Measurements from ENCODE around the gene FITM2. TPM values are rescaled to one million over a fixed set of nuclear protein-coding genes. Genes with fewer than 3 reads are reported as not detected.
"Not testable (repeated sequence)": the region's sequence is repeated elsewhere in the genome, so short reads cannot be mapped to it uniquely, and the experiment has no call there.

FITM2 gene
- total RNA-seq, 1 donor = 1.6 TPM

DNA sequence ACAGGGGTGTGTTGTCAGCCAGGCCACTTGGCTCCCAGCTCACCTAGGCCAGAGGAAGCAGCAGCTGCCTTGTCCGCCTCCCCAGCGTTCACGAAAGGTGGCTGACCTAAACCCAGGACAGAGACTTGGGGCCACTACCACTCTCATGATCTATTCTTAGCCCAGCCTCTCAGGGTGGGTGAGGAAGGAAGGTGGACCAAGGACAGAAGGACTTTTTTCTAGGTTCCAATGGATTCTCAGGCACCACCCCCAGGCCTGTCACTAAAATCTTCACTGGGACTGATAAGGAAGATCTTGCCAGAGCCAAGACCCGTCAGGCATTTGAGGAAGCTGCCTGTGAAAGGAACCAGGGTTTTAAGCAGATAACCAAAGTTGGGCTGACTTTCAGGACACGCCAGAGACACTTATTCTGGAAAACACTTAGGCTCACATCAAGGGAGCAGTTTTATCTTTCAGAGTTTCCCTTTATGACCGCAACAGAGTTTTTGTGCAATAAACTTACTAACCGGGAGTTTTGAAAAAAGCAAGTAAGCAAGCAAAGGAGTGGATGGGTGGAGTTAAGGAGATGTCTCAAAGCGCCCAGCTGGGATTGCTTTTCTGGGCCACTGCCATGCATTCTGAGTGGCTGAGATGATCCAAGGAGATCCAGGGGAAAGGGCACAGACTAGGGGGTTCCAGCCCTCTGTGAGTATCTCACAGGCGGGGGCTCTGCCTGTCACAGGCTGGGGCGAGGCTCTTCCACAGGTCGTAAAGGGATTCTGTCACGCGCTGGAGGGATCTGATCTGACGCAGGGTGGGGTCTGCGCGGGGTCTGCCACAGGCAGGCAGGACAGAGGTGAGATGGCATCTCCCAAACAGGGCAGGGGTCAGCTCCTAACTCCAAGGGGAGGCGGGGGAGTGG, 989 bp downstream of the FITM2 start:
- H3K4me3 ChIP-seq (ENCODE audit: low read length) = peak overlapping the region; percentile 90
- no peaks in the 10 kb centered on the region for H3K9me3 ChIP-seq (ENCODE audit: low read depth, low read length)
- H3K27me3 ChIP-seq (ENCODE audit: insufficient read depth, low read length) = no peaks in the 10 kb centered on the region

DNA sequence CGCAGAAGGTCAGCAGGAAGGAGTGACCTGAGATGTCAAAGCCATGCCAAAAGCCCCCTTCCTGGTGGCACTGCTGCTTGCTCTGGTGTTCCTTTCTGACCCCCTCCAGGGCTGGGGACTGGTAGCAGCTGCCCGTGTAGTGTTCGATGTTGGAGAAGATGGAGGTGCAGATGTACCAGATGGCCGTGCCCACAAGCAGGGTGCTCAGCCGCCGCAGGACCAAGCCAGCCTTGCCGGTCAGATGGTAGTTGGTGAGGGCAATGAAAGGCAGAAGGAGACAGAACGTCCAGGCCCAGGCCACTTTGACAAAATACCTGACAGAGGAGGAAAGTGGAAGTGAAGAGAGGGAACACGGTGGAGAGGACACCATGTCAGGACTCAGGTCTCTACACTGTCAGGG, 4.1 kb downstream of the FITM2 start:
- Histone ChIP-seq H3K27me3 (ENCODE audit: insufficient read depth, low read length) (no peaks in the 10 kb centered on the region), H3K4me3 (ENCODE audit: low read length) (no peak overlapping the region), H3K9me3 (ENCODE audit: low read depth, low read length) (no peaks in the 10 kb centered on the region), H3K4me1 (ENCODE audit: insufficient read depth, low read length) (peaks cover 18% of the 10 kb centered on the region)

More for the DNA sequence above, 989 bp downstream of the FITM2 start:
- peaks cover 18% of the 10 kb centered on the region for H3K4me1 ChIP-seq (ENCODE audit: insufficient read depth, low read length)

DNA sequence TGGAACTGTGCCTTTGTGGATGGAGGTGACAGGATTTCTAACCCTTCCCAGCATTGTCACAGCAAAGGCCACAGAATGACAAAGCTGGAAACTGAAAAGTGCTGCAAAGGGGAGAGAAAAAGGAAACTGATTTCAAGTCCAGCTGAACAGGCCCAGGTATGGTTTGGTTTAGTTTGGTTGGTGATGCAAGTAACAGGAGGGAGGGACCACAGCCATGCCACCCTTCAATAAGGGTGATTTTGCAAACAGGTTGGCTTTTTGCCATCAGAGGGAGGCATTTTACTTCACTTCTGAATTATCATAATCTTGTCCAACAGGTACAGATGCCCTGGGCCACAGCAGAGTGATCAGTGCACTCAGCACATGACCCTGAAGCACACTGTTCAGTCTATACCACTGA, 6.6 kb downstream of the FITM2 start:
- H3K27me3 ChIP-seq (ENCODE audit: insufficient read depth, low read length) = no peaks in the 10 kb centered on the region
- no peak overlapping the region for H3K4me3 ChIP-seq (ENCODE audit: low read length)
- H3K9me3 ChIP-seq (ENCODE audit: low read depth, low read length) = no peaks in the 10 kb centered on the region
- no peaks in the 10 kb centered on the region for H3K4me1 ChIP-seq (ENCODE audit: insufficient read depth, low read length)

DNA sequence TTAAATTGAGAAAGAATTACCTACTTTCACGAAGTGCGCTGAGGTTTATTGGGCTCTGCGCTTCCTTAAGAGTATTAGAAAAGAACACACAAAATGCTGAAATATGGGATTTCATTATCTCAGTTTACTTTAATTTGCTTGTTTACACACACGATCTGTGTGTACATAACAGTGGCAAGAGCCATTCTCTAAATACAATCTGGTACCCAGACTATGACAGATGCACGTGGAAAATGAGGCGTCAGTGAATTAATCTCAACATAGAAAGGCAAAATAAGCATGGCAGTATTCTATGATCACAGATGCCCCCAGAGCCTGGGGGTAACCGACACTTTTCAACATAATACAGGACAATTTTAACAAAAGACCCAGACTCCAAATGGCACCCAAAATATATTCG, 8.3 kb downstream of the FITM2 start:
- Histone ChIP-seq H3K27me3 (ENCODE audit: insufficient read depth, low read length) (no peaks in the 10 kb centered on the region), H3K4me1 (ENCODE audit: insufficient read depth, low read length) (no peaks in the 10 kb centered on the region), H3K4me3 (ENCODE audit: low read length) (no peak overlapping the region)

DNA sequence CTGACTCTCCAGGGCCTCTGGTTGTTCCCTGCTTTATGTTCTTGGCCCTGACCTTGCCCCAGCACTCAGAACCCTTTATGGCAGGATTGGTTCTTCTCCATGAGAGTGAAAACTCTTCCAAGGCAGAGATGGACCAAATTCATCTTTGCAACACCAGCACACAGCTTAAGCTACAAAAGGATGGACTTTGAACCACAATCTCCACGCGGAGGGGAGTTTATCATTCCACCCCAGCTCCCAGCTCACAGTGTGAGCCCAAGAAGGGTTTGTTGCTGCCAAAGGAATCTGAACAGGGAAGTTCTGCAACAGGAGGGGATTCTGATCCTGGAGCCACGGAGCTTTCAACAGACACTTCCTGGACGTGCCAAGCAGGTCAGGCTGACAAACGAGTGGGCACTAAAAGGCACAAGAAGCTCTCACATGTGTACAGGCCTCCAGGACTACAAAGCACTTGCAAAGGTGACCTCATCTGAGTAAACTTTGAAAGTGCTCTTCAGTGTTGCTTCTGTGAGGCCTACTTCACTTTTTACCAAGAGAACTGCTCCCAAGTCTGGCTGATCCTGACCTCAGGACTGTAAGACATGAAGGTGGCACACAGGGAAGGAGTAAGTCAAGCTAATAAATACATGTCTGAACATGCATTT, 8.9 kb downstream of the FITM2 start:
- Histone ChIP-seq H3K27me3 (ENCODE audit: insufficient read depth, low read length) (no peaks in the 10 kb centered on the region), H3K9me3 (ENCODE audit: low read depth, low read length) (no peaks in the 10 kb centered on the region), H3K4me1 (ENCODE audit: insufficient read depth, low read length) (no peaks in the 10 kb centered on the region), H3K4me3 (ENCODE audit: low read length) (no peak overlapping the region)

More for the DNA sequence above, 8.3 kb downstream of the FITM2 start:
- no peaks in the 10 kb centered on the region for H3K9me3 ChIP-seq (ENCODE audit: low read depth, low read length)

DNA sequence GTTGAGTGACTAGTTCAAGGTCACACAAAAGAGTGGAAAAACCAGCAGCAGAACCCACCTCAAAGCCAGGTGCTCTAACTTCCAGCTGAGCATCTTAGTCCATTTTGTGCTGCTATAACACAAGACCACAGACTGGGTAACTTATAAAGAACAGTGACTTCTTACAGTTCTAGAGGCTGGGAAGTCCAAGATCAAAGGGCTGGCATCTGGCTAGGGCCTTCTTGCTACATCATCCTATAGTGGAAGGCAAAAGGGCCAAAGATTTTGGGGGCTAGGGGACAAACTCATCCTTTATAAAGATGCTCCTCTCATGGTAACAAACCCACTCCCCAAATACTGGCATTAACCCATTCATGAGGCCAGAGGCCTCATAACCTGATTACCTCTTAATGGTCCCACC, 9.7 kb downstream of the FITM2 start:
- no peak overlapping the region for H3K4me3 ChIP-seq (ENCODE audit: low read length)
- H3K4me1 ChIP-seq (ENCODE audit: insufficient read depth, low read length) = no peaks in the 10 kb centered on the region
- no peaks in the 10 kb centered on the region for H3K27me3 ChIP-seq (ENCODE audit: insufficient read depth, low read length)
- H3K9me3 ChIP-seq (ENCODE audit: low read depth, low read length) = no peaks in the 10 kb centered on the region

DNA sequence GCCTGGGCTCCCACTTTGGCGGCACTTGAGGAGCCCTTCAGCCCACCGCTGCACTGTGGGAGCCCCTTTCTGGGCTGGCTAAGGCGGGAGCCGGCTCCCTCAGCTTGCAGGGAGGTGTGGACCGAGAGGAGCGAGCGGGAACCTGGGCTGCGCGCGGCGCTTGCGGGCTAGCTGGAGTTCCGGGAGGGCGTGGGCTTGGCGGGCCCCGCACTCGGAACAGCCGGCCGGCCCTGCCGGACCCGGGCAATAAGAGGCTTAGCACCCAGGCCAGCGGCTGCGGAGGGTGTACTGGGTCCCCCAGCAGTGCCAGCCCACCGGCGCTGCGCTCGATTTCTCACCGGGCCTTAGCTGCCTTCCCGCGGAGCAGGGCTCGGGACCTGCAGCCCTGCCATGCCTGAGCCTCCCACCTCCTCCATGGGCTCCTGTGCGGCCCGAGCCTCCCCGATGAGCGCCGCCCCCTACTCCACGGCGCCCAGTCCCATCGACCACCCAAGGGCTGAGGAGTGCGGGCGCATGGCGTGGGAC, 11.9 kb downstream of the FITM2 start:
- not testable (repeated sequence) for H3K9me3 ChIP-seq (ENCODE audit: low read depth, low read length); H3K27me3 ChIP-seq (ENCODE audit: insufficient read depth, low read length); H3K4me1 ChIP-seq (ENCODE audit: insufficient read depth, low read length); H3K4me3 ChIP-seq (ENCODE audit: low read length)

DNA sequence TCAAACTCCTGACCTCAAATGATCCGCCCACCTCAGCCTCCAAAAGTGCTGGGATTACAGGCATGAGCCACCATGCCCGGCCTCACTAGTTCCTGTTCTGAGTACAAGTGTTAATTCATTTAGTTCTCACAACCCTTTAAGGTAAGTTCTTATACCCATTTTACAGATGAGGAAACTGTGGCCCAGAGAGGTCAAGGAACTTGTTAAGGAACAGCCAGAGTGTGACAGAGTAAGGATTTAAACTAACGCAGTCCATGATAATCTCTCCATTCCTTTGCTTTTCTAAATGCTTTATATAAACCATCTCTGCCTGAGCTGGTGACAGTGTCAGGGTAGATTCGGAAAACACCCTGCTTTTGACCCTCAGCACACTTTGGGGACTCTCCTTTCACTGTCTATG, 13.3 kb downstream of the FITM2 start:
- no peaks in the 10 kb centered on the region for H3K4me1 ChIP-seq (ENCODE audit: insufficient read depth, low read length)
- H3K4me3 ChIP-seq (ENCODE audit: low read length) = no peak overlapping the region
- H3K27me3 ChIP-seq (ENCODE audit: insufficient read depth, low read length) = no peaks in the 10 kb centered on the region
- no peaks in the 10 kb centered on the region for H3K9me3 ChIP-seq (ENCODE audit: low read depth, low read length)

DNA sequence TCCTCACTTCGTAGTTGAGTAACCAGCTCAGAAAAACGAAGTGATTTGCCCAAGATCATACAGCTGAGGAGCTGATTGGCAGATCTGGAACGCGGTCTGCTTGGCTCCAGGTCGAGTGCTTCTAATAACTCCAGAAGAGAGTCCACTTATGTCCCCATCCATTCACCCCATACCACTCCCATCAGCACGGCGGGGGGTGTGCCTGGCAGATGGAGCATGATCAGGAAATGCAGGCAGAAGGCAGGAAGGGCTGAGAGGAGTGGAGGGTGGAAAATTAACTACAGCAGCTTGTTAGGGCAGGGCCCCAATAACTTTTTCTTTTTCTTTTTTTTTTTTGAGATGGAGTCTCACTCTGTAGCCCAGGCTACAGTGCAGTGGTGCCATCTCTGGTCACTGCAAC, 15.0 kb downstream of the FITM2 start:
- no peaks in the 10 kb centered on the region for H3K27me3 ChIP-seq (ENCODE audit: insufficient read depth, low read length)
- no peaks in the 10 kb centered on the region for H3K9me3 ChIP-seq (ENCODE audit: low read depth, low read length)
- H3K4me3 ChIP-seq (ENCODE audit: low read length) = no peak overlapping the region
- H3K4me1 ChIP-seq (ENCODE audit: insufficient read depth, low read length) = no peaks in the 10 kb centered on the region

DNA sequence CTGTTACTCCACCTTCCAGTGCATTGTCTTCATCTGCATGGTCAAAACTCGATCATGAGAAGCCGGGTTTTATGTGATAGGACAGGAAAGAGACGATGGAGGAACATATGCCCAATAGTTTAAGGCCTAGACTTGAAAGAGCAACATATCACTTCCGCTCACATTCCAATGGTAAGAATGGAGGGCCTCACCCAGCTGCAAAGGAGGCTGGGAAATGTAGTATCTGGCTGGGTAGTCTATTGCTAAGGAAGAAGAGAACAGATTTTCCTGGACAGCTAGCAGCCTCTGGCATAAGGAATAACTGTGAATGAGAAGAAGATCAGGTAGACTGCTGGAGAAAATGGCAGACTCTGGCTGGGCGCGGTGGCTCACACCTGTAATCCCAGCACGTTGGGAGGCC, 19.2 kb downstream of the FITM2 start:
- Histone ChIP-seq H3K27me3 (ENCODE audit: insufficient read depth, low read length) (no peaks in the 10 kb centered on the region), H3K4me1 (ENCODE audit: insufficient read depth, low read length) (no peaks in the 10 kb centered on the region), H3K4me3 (ENCODE audit: low read length) (no peak overlapping the region), H3K9me3 (ENCODE audit: low read depth, low read length) (no peaks in the 10 kb centered on the region)

DNA sequence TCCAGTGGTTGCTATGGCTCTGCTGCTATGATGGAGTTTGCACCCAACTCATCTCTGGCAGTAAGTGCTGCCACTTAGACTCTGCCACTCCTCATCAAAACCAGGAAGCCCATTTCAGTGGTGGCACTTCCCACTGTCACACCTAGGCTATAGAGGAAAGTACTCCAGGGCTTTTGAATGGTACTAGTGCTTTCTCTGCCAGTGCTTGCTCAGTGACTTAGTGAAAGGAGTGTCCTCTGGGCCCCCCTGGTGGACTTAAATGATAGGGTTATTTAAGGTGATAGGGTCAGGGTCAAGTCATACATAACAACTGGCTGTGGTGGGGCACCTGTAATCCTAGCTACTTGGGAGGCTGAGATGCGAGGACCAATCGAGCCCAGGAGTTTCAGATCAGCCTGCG, 22.8 kb downstream of the FITM2 start:
- Histone ChIP-seq H3K4me1 (ENCODE audit: insufficient read depth, low read length) (no peaks in the 10 kb centered on the region), H3K27me3 (ENCODE audit: insufficient read depth, low read length) (no peaks in the 10 kb centered on the region), H3K4me3 (ENCODE audit: low read length) (no peak overlapping the region), H3K9me3 (ENCODE audit: low read depth, low read length) (no peaks in the 10 kb centered on the region)

DNA sequence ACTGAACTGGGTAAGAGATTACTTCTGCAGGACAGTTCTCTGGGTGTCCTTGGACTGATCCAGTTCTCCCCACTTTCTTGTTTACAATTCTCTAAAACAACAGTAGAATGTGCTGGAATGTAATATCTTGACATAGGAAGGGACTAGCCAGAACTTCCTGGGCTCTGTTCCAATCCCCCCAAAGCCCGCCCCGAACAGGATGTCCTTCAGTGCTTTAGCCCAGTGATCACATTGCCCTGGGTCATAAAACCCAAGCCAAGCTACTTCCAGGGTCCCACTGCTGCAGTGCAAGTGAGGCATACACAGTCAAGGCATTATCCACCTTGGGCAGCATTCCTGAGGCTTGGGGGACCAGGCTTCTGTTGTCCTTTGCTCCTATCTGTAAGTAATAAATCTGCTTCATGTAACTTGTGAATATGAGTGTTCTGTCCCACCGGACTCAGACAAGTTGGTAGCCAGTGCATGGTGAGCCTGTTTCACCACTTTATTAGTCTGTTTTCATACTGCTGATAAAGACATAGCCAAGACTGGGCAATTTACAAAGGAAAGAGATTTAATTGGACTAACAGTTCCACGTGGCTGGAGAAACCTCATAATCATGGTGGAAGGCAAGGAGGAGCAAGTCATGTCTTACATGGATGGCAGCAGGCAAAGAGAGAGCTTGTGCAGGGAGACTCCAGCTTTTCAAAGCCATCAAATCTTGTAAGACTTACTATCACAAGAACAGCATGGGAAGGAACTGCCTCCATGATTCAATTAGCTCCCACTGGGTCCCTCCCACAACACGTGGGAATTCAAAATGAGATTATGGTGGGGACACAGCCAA, 23.5 kb downstream of the FITM2 start:
- H3K4me3 ChIP-seq (ENCODE audit: low read length) = no peak overlapping the region
- H3K4me1 ChIP-seq (ENCODE audit: insufficient read depth, low read length) = no peaks in the 10 kb centered on the region
- H3K9me3 ChIP-seq (ENCODE audit: low read depth, low read length) = no peaks in the 10 kb centered on the region
- no peaks in the 10 kb centered on the region for H3K27me3 ChIP-seq (ENCODE audit: insufficient read depth, low read length)

DNA sequence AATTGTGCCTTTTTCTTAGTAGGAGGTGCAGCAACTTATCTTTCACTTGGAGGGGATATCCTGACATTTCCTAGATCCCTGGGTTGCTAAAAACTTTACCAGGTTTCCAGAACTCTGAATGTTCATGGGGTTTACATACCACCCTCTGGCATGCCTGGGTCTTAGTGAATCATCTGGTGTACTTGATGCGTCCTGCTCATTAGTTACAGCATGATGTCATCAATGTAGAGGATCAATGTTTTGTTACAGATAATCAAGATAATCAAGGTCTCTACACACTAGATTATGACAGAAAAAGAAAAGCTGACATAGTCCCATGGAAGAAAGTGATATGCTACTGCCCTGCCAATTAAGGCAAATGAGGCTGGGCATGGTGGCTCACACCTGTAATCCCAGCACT, 27.0 kb downstream of the FITM2 start:
- Histone ChIP-seq H3K9me3 (ENCODE audit: low read depth, low read length) (no peaks in the 10 kb centered on the region), H3K27me3 (ENCODE audit: insufficient read depth, low read length) (no peaks in the 10 kb centered on the region), H3K4me3 (ENCODE audit: low read length) (no peak overlapping the region), H3K4me1 (ENCODE audit: insufficient read depth, low read length) (no peaks in the 10 kb centered on the region)

DNA sequence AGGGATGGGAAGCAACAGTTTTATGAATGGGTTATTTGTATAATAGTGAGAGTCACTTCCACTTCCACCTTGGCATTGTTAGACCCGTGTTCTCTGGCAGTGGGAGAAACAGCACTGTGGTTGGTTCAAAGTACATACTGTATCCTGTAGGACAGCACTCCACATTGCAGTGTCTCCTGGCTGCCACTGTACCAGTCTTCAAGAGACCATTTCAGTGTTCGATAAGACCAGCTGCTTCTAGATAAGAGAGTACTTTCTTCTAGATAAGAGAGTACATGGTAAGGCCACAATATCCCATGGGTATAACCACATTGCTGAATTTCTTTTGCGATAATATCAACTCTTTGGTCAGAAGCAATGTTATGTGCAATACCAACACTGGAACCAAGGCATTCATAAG, 28.8 kb downstream of the FITM2 start:
- no peaks in the 10 kb centered on the region for H3K9me3 ChIP-seq (ENCODE audit: low read depth, low read length)
- no peaks in the 10 kb centered on the region for H3K4me1 ChIP-seq (ENCODE audit: insufficient read depth, low read length)
- H3K4me3 ChIP-seq (ENCODE audit: low read length) = no peak overlapping the region
- H3K27me3 ChIP-seq (ENCODE audit: insufficient read depth, low read length) = no peaks in the 10 kb centered on the region

DNA sequence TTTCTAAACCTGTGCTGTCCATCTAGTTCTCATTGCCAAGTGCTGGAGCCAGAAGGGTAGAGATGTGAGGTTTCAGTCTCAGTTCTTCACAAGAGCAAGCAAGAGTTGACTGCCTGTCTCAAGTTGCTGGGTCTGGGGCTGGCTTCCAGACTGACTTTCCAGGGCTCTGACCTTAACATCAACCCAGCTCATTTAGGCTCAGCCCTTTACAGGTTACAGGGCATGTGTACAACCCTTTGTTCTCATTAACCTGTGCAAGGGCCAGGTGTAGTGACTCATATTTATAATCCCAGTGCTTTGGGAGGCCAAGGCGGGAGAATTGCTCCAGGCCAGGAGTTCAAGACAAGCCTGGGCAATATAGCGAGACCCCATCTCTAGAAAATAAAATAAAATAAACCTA, 30.6 kb downstream of the FITM2 start:
- Histone ChIP-seq H3K4me3 (ENCODE audit: low read length) (no peak overlapping the region), H3K4me1 (ENCODE audit: insufficient read depth, low read length) (no peaks in the 10 kb centered on the region), H3K27me3 (ENCODE audit: insufficient read depth, low read length) (no peaks in the 10 kb centered on the region), H3K9me3 (ENCODE audit: low read depth, low read length) (no peaks in the 10 kb centered on the region)

Data from mononuclear cell (primary cell).